Measurements from ENCODE around the gene LPAR1.

LPAR1 gene

DNA sequence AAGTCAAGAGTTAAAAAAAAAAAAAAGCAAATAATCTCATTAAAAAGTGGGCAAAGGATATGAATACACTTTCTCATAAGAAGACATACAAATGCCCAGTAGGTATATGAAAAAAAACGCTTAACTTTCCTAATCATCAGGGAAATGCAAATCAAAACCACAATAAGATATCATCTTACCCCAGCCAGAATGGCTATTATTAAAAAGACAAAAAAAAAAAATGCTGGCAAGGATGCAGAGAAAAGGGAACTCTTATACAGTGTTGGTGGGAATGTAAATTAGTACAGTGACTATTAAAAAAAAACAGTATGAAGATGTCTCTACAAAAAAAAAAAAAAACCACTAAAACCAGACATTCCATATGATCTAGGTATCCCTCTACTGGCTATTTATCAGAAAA is 79.4 kb downstream of the LPAR1 start:
- TF ChIP-seq, protein P1, sequence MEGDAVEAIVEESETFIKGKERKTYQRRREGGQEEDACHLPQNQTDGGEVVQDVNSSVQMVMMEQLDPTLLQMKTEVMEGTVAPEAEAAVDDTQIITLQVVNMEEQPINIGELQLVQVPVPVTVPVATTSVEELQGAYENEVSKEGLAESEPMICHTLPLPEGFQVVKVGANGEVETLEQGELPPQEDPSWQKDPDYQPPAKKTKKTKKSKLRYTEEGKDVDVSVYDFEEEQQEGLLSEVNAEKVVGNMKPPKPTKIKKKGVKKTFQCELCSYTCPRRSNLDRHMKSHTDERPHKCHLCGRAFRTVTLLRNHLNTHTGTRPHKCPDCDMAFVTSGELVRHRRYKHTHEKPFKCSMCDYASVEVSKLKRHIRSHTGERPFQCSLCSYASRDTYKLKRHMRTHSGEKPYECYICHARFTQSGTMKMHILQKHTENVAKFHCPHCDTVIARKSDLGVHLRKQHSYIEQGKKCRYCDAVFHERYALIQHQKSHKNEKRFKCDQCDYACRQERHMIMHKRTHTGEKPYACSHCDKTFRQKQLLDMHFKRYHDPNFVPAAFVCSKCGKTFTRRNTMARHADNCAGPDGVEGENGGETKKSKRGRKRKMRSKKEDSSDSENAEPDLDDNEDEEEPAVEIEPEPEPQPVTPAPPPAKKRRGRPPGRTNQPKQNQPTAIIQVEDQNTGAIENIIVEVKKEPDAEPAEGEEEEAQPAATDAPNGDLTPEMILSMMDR (IDR thresholded peaks at IDR 0.05) = no peak
- Histone ChIP-seq H3K9me3 (no peaks in the 10 kb centered on the region), H3K4me3 (ENCODE audit: low read depth in 1 of 2, low read length in 1 of 2) (no peak overlapping the region), H3K4me1 (ENCODE audit: control insufficient read depth in 1 of 2, insufficient read depth in 1 of 2, low read depth in 1 of 2, low read length in 1 of 2) (no peaks in the 10 kb centered on the region), H3K27me3 (no peaks in the 10 kb centered on the region), H3K27ac (no peak overlapping the region), H3K36me3 (no peaks in the 10 kb centered on the region)

DNA sequence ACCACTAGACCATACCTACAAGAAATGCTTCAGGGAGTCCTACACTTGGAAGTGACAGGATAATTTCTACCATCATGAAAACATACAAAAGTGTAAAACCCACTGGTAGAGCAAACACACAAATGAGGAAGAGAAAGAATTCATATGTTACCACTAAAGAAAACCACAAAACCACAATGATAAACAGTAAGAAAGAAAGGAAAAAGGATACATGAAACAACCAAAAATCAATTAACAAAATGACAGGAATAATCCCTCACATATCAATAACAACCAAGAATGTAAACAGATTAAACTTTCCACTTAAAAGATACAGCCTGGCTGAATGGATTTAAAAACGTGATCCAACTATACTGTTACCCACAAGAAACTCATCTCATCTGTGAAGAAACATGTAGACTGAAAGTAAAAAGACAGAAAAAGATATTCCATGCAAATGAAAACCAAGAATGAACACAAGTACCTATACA is 83.4 kb downstream of the LPAR1 start:
- TF ChIP-seq, protein P1 (IDR thresholded peaks at IDR 0.05) = no peak
- no peak overlapping the region for H3K27ac ChIP-seq
- H3K9me3 ChIP-seq = no peaks in the 10 kb centered on the region
- no peaks in the 10 kb centered on the region for H3K36me3 ChIP-seq
- no peak overlapping the region for H3K4me3 ChIP-seq (ENCODE audit: low read depth in 1 of 2, low read length in 1 of 2)
- no peaks in the 10 kb centered on the region for H3K27me3 ChIP-seq
- H3K4me1 ChIP-seq (ENCODE audit: control insufficient read depth in 1 of 2, insufficient read depth in 1 of 2, low read depth in 1 of 2, low read length in 1 of 2) = no peaks in the 10 kb centered on the region

DNA sequence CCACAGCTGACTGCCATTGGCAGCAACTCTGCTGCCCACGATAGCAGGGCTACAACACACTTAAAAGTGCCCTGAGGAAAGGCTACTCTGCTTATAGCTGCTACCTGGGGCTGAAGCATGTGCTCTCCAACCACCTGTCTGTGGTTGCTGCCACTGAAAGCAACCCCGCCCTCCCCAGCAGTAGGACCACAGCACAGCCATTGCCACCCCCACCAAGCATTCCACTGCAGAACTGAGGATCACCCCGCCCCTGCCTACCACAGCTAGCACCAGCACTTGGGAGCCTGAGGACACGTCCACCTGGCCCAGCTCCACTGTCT is 85.8 kb downstream of the LPAR1 start:
- Histone ChIP-seq H3K27ac (no peak overlapping the region), H3K4me3 (ENCODE audit: low read depth in 1 of 2, low read length in 1 of 2) (no peak overlapping the region), H3K27me3 (no peaks in the 10 kb centered on the region), H3K4me1 (ENCODE audit: control insufficient read depth in 1 of 2, insufficient read depth in 1 of 2, low read depth in 1 of 2, low read length in 1 of 2) (no peaks in the 10 kb centered on the region), H3K36me3 (no peaks in the 10 kb centered on the region), H3K9me3 (no peaks in the 10 kb centered on the region)
- TF ChIP-seq, protein P1 (IDR thresholded peaks at IDR 0.05) = no peak

DNA sequence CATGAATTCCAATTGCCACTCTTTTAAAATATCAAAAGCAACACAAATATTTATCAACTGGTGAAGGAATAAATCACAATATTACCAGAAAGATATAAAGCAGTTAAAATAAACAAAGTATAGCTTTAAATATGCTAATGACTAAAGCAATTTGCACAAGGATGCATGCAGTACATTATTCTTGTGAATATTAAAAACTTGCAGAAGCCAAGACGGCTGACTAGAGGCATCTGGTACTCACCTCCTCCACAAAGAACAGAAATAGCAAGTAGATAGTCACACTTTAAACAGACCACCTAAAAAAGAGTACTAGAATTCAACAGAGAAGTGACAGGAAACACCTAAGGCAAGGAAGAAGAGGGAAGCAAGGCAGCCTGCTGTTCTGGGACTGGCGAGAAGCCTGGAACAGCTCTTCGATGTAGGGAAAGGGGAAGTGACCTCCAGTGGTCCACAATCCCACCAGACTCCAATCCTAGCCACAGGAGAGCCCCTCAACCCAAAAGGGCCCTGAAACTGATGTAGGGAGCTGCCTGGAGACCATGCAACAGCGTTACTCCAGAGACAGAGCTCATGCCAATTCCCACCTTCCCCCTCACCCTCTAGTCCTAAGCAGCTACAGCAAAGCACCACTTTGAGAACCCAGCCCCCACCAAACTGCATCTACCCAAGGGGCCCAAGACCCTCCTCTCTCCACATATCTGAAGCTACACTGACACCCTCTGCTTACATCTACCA is 86.3 kb downstream of the LPAR1 start:
- Histone ChIP-seq H3K4me1 (ENCODE audit: control insufficient read depth in 1 of 2, insufficient read depth in 1 of 2, low read depth in 1 of 2, low read length in 1 of 2) (no peaks in the 10 kb centered on the region), H3K9me3 (no peaks in the 10 kb centered on the region), H3K4me3 (ENCODE audit: low read depth in 1 of 2, low read length in 1 of 2) (no peak overlapping the region), H3K36me3 (no peaks in the 10 kb centered on the region), H3K27me3 (no peaks in the 10 kb centered on the region), H3K27ac (no peak overlapping the region)
- TF ChIP-seq, protein P1 (IDR thresholded peaks at IDR 0.05) = no peak

DNA sequence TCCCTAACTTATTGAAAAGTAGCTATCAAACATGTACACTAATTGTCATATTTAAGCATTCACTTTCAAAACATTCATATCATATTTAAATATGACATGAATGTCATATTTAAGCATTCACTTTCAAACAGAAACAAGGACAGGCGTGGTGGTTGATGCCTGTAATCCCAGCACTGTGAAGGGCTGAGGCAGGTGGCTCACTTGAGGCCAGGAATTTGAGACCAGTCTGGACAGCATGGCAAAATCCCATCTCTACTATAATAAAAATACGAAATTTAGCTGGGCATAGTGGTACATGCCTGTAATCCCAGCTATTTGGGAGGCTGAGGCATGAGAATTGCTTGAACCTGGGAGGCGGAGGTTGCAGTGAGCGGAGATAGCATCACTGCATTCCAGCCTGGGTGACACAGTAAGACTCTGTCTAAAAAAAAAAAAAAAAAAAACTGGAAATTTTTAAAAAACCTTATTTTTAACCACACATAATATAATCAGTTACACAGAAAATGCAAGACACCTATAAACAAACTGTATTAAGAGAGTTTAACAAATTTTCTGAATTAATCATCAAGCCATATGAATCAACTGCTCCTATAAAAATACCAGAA is 88.1 kb downstream of the LPAR1 start:
- TF ChIP-seq, protein P1 (IDR thresholded peaks at IDR 0.05) = no peak
- H3K27me3 ChIP-seq = no peaks in the 10 kb centered on the region
- H3K9me3 ChIP-seq = no peaks in the 10 kb centered on the region
- no peak overlapping the region for H3K4me3 ChIP-seq (ENCODE audit: low read depth in 1 of 2, low read length in 1 of 2)
- no peaks in the 10 kb centered on the region for H3K36me3 ChIP-seq
- no peaks in the 10 kb centered on the region for H3K4me1 ChIP-seq (ENCODE audit: control insufficient read depth in 1 of 2, insufficient read depth in 1 of 2, low read depth in 1 of 2, low read length in 1 of 2)
- no peak overlapping the region for H3K27ac ChIP-seq

All from neutrophil (primary cell).